ENCODE results near the gene AUTS2.

AUTS2 gene

DNA sequence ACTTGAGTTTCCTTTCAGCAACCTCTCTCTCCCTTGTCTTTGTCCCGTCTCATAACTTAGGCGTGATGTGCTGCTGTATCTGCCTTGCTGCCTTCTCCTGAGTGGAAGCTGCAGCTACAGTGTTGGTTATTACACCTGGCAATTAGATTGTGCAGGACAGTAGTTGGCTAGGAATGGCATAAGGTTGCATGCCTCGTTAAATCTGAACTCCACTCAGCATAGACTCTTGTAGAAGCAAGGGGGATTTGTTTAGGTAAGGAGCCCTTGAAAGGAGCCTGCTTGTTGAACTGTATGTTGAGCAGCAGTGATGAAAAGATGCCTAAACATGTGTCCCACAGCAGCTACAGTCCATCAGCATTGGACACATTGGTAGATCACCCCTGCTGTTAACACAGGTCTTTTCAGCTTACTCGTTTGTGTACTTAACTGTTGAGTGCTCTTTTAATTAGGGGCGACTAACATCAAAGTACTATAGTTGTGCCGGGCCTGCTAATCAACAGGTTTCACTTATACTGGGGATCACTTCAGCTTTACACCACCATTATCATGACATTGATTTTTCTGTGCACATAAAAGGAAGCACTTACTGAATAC is 225.0 kb downstream of the AUTS2 start (continued):
- TF ChIP-seq ZSCAN5A (tag by site-specific recombination; IDR thresholded peaks at IDR 0.05) (no peak), ZNF184 (tag by site-specific recombination; IDR thresholded peaks at IDR 0.05) (no peak), ZIC2 (tag by site-specific recombination; IDR thresholded peaks at IDR 0.05) (peak; percentile 15; the same call in 1 of the 2 replicates), ZNF37A (tag by site-specific recombination; IDR thresholded peaks at IDR 0.05) (no peak), PRDM1 (tag by site-specific recombination; IDR thresholded peaks at IDR 0.05) (no peak; the same call in 1 of the 2 replicates), KLF8 (tag by site-specific recombination; IDR thresholded peaks at IDR 0.05) (no peak), ZNF16 (tag by site-specific recombination; IDR thresholded peaks at IDR 0.05; ENCODE audit: low read depth) (no peak), ZNF701 (tag by site-specific recombination; IDR thresholded peaks at IDR 0.05) (no peak), ZNF707 (tag by site-specific recombination; IDR thresholded peaks at IDR 0.05) (no peak), SCRT1 (tag by site-specific recombination; IDR thresholded peaks at IDR 0.05; ENCODE audit: borderline replicate concordance) (peak; percentile 71; the same call in 1 of the 2 replicates), ZFHX2 (tag by site-specific recombination; conservative IDR thresholded peaks at IDR 0.05) (no peak), ZNF544 (tag by site-specific recombination; IDR thresholded peaks at IDR 0.05) (no peak), ZNF558 (tag by site-specific recombination; IDR thresholded peaks at IDR 0.05) (no peak), ZNF10 (tag by site-specific recombination; IDR thresholded peaks at IDR 0.05) (no peak), ZNF2 (tag by site-specific recombination; IDR thresholded peaks at IDR 0.05) (no peak), ZNF133 (tag by site-specific recombination; IDR thresholded peaks at IDR 0.05) (no peak), ZNF169 (tag by site-specific recombination; IDR thresholded peaks at IDR 0.05) (no peak), ZNF785 (tag by site-specific recombination; IDR thresholded peaks at IDR 0.05) (no peak), GLIS2 (tag by site-specific recombination; IDR thresholded peaks at IDR 0.05) (no peak), GLI4 (tag by site-specific recombination; IDR thresholded peaks at IDR 0.05) (no peak), ZBTB1 (tag by site-specific recombination; IDR thresholded peaks at IDR 0.05) (no peak), ZBTB21 (tag by site-specific recombination; IDR thresholded peaks at IDR 0.05) (no peak), SCRT2 (tag by site-specific recombination; IDR thresholded peaks at IDR 0.05) (peak; percentile 78), ZNF610 (tag by site-specific recombination; IDR thresholded peaks at IDR 0.05; ENCODE audit: borderline replicate concordance) (no peak), ZNF704 (tag by site-specific recombination; IDR thresholded peaks at IDR 0.05) (no peak), ZBTB26 (tag by site-specific recombination; optimal IDR thresholded peaks at IDR 0.05) (no peak), ZBTB8A (tag by site-specific recombination; IDR thresholded peaks at IDR 0.05) (no peak), SP7 (tag by site-specific recombination; IDR thresholded peaks at IDR 0.05) (peak; percentile 93), ZNF677 (tag by site-specific recombination; IDR thresholded peaks at IDR 0.05) (no peak), ZNF112 (tag by site-specific recombination; IDR thresholded peaks at IDR 0.05) (no peak), ZBTB44 (tag by site-specific recombination; IDR thresholded peaks at IDR 0.05) (peak; percentile 30; the same call in 1 of the 2 replicates), ZNF274 (IDR thresholded peaks at IDR 0.05; ENCODE audit: low read length) (no peak), ZNF274 (tag by site-specific recombination; IDR thresholded peaks at IDR 0.05; ENCODE audit: borderline replicate concordance) (no peak), TCF7L2 (IDR thresholded peaks at IDR 0.05; ENCODE audit: borderline replicate concordance, low read depth, low read length) (peak; percentile 75; the same call in 1 of the 2 replicates)
- TF ChIP-seq, protein P1, sequence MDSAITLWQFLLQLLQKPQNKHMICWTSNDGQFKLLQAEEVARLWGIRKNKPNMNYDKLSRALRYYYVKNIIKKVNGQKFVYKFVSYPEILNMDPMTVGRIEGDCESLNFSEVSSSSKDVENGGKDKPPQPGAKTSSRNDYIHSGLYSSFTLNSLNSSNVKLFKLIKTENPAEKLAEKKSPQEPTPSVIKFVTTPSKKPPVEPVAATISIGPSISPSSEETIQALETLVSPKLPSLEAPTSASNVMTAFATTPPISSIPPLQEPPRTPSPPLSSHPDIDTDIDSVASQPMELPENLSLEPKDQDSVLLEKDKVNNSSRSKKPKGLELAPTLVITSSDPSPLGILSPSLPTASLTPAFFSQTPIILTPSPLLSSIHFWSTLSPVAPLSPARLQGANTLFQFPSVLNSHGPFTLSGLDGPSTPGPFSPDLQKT (IDR thresholded peaks at IDR 0.05; ENCODE audit: borderline replicate concordance, low read depth, low read length): no peak
- TF ChIP-seq, protein P2, sequence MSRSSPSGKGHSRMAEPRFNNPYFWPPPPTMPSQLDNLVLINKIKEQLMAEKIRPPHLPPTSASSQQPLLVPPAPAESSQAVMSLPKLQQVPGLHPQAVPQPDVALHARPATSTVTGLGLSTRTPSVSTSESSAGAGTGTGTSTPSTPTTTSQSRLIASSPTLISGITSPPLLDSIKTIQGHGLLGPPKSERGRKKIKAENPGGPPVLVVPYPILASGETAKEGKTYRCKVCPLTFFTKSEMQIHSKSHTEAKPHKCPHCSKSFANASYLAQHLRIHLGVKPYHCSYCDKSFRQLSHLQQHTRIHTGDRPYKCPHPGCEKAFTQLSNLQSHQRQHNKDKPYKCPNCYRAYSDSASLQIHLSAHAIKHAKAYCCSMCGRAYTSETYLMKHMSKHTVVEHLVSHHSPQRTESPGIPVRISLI (tag by site-specific recombination; IDR thresholded peaks at IDR 0.05): no peak
